Raji (cell line): ENCODE data around the gene LSM3.

ENCODE experiments used
- POLR2A ChIP-seq: IDR thresholded peaks from 2 replicates; pipeline ENCODE4 v1.6.1; 2011; ENCODE audit warnings: low read depth, low read length, control low read depth; ENCODE audit not compliant: insufficient read depth

LSM3 gene

GRCh38 chr3:14213066-14213774, 34.6 kb downstream of the LSM3 start:
- TF ChIP-seq POLR2A, result no peak

GRCh38 chr3:14214764-14215163, 36.1 kb downstream of the LSM3 start:
- no peak for TF ChIP-seq POLR2A

- no peak for TF ChIP-seq POLR2A
Observed at GRCh38 chr3:14216257-14217048, 37.8 kb downstream of the LSM3 start.

GRCh38 chr3:14218355-14218754, 39.7 kb downstream of the LSM3 start:
- no peak for TF ChIP-seq POLR2A

GRCh38 chr3:14220933-14221332, 42.3 kb downstream of the LSM3 start:
- TF ChIP-seq POLR2A, result no peak

- no peak for TF ChIP-seq POLR2A
Observed at GRCh38 chr3:14221902-14222301, 43.3 kb downstream of the LSM3 start.

GRCh38 chr3:14222457-14222856, 43.8 kb downstream of the LSM3 start:
- TF ChIP-seq POLR2A, result no peak

GRCh38 chr3:14222900-14223594, 44.4 kb downstream of the LSM3 start:
- TF ChIP-seq POLR2A, result peak; percentile 32; the same call in 1 of the 2 replicates

- TF ChIP-seq POLR2A, result no peak
Observed at GRCh38 chr3:14223595-14223994, 45.0 kb downstream of the LSM3 start.

- no peak for TF ChIP-seq POLR2A
Observed at GRCh38 chr3:14224895-14225294, 46.3 kb downstream of the LSM3 start.

- TF ChIP-seq POLR2A, result 0 out of 2 replicates have a peak, but pooled peaks have one; percentile 17
Observed at GRCh38 chr3:14225421-14225820, 46.8 kb downstream of the LSM3 start.

GRCh38 chr3:14227856-14228255, 49.2 kb downstream of the LSM3 start:
- no peak for TF ChIP-seq POLR2A

- no peak for TF ChIP-seq POLR2A
Observed at GRCh38 chr3:14228681-14229470, 50.3 kb downstream of the LSM3 start.

GRCh38 chr3:14230729-14231128, 52.1 kb downstream of the LSM3 start:
- TF ChIP-seq POLR2A, result no peak
